NCI-H2196 treated with DMSO at 0.1 percent for 48 hours (cell line): ENCODE results near the gene CHST5.

Experiments
- DNase-seq: peaks from one replicate; lab custom pipeline; 2025; ENCODE audit not compliant: unreplicated experiment; lab: John Stamatoyannopoulos, UW

CHST5 gene

DNA sequence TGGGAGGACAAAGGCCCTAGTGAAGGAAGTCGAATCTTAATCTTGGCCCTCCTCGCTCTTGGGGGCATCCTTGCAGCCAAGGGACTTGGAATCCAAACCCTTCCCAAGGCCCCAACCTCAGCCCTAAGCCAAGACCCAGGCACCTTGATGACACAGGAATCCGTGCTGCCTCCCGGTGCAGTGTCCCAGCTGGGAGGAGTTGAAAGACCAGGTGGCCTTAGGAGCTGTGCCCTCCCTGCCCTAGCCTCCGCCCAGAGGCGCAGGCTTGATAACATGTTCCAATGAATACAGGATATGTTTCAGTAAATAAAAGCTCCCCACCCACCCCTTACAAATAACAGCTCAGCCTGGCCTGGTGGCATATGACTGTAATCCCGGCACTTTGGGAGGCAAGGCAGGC, at the start of gene CHST5:
Gene CHST5 (minus strand): TSS at position 208 of the 400 bp plus-strand sequence. CDS start 5,724 bp downstream, outside the sequence.
- DNase-seq = no peak

DNA sequence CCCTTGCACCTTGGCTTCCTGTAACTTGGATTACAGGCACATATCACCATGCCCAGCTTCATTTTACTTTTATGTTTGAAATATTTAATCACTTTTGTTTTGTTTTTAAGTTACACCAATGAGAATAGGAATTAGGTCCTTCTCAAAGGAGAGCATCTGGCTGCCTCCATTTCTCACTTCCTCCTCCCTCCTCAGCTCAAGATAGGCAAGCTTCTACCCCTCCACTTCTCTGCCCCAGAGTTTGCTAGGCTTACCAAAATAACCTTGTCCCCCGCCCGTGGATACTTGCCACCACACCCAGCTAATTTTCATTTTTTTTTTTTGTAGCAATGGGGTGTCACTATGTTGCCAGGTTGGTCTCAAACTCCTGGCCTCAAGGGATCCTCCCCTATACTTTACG, 48.2 kb upstream of the CHST5 start:
- no peak for DNase-seq

DNA sequence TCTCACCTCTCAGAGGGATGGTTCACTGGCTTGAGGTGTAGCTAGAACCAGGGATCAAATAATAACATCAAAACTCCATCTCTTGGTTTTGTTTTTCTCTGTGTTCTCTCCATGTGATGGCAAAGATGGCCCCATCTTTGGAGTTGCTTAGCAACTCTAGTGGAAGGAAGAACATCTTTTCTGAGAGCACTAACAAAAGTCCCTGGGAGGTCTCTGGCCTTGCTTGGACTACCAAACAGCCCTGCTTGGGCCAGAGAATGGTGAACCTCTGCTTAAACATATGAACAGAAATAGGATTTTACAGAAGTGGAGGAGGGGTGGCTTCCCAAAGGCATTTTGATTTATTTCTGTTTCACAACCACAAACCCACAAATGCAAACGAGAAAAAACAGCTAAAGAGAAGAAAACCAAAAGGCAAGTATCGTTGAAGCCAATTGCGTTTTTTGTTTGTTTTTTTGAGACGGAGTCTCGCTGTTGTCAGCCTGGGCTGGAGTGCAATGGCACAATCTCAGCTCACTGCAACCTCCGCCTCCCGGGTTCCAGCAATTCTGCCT, 43.5 kb upstream of the CHST5 start:
- DNase-seq = no peak

DNA sequence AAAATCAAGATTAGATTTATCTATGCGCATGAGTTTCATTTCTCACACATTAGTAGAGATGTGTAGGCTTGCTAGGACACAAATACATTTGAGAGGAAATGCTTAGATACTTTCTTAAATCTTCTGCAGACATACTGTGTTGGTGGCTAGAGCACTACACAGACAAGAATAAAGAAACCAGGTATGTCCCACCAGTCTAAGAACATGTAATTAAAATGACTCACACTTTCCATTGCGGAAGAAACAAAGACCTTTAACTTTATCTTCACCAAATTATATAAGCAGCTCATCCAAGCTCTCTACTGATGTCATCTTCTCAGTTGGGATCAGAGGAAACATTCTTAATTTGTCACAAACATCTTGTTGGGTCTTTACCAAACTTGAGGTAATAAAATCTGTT, 42.8 kb upstream of the CHST5 start:
- DNase-seq = no peak

DNA sequence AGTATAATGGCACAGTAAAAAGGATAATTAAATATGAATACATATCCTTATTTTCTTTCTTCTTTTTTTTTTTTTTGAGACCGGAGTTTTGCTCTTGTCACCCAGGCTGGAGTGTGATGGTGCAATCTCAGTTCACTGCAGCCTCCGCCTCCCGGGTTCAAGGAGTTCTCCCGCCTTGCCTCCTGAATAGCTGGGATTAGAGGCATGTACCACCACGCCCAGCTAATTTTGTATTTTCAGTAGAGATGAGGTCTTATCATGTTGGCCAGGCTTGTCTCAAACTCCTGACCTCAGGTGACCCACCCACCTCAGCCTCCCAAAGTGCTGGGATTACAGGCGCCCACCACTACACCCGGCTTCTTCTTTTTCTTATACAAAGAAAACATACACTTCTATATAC, 42.3 kb upstream of the CHST5 start:
- no peak for DNase-seq

DNA sequence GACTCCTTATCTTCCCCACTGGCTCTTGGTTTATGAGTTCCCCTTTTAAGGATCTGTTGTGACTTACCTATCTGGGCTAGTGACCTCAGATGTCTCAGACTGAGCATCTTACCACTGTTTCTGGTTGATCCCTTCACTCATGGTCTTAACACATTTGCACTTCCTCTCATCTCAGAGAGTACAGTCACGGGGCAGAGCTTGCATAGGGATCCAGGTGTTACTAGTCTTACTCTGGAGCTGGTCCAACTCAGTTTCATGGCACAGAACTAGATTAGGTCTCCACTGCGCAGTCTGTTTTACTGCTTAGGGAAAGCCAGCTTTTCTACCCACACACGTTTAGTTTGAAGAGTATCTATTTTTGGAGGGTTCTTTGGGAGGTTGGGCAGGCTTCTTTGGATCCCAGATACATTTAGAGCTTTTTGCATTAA, 40.5 kb upstream of the CHST5 start:
- DNase-seq = no peak

DNA sequence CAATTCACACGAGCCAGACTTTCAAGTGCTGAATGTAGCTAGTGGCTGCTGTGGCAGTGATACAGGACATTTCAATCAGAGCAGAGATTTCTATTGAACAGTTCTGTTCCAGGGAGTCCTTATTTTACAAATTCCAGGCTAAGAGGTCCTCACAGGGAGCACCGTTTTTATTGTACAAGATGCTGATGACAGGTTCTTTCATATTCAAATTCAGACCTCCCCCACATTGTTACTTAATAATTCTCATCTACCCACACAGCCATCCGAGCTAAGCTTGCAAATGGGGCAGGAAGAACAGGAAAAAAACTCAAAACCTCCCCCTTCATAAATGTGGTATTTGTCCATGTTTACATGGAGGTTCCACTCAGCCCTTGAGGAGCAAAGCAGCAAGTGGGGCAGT, 40.0 kb upstream of the CHST5 start:
- DNase-seq = no peak

DNA sequence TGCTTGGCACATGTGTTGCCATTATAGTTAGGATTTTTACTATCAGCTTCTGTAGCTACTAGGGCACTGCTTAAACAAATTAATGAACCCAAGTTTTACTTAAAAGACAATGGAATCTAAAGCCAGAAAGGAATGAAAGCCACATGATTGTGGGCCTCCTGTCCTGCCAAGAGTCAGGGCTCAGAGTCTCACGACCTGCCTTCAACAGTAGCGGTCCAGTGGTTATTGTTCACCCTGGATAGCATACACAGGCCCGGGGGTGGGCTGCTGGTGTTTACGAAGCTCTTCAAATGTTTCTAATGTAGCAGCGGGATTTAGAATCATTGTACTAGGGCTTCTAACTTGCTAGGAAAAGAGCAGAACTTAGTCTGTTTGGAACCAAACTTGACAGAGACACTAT, 38.0 kb upstream of the CHST5 start:
- DNase-seq = no peak

DNA sequence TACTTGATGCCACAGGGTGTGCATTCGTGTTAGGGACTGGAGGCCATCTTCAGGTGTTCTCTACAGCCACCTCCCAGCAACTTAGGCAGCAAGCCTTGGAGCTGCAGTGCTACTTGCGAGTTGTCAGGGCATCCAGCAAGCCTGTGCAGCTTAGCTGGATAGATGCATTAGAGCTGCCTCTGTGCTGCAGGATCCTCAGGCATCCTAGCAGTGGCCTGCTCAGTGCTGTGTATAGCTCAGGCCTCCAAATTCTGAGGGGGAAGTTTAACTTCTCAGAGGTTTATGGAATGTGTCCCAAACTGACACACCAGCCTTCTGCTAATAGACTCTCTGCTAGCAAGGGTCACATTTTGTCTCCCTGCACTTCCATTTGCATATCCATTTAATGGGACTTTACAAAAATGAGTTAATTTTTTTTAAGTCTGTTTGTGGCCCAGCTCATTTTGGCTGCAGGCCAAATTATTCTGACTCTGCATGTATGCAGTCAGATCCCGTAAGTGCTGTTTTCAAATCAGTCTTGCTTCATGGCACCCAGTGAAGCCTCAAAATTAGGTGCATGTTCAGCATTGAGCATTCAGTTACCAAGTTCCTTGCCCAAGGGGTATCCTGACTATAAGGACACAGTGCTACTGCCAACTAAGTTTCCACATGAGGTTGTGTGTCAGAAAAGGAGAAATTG, 37.1 kb upstream of the CHST5 start:
- no peak for DNase-seq

DNA sequence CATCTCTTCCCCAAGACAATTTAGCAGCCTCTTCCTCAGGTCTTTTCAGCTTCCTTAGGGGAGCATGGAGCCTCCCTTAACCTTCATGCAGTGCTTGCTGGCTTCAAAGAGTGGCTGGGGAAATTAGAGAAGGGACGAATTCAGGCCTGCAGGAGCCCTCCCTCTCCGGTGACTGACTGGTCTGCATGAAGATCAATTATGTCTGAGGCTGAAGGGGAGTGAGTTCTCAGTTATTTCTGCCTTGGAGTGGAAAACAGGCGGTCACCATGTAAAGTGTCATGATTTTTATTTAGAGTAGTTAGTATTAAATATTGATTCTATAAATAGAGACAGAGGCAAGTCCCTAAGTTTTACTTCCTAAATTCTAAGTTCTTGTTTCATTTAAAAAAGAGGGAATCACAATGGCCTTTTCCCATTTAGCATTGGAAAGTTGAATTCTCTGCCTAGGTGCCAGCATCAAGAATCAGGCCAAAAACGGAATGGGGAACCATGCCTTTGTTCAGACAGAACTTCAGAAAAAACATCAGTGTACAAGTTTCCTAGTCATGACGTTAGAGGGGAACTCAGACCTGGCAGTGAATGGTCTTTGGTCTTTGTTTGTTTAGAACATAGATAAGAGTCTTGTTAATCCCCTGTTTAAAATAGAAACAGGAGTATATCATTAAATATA, 34.6 kb upstream of the CHST5 start:
- no peak for DNase-seq

DNA sequence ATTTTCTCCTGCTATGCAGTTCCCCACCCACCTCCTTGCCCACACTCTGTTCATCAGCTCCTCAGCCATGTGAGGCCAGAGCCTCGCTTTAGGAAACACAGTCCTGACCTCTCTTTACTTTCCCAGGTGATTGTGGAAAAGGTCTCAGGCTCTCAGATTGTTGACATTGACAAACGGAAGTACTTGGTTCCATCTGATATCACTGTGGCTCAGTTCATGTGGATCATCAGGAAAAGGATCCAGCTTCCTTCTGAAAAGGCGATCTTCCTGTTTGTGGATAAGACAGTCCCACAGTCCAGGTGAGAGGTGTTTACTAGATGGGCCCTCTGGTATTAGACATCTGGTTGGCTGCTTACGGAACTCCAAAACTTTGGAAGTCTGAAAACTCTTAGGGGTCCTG, 32.0 kb upstream of the CHST5 start:
- DNase-seq = no peak

DNA sequence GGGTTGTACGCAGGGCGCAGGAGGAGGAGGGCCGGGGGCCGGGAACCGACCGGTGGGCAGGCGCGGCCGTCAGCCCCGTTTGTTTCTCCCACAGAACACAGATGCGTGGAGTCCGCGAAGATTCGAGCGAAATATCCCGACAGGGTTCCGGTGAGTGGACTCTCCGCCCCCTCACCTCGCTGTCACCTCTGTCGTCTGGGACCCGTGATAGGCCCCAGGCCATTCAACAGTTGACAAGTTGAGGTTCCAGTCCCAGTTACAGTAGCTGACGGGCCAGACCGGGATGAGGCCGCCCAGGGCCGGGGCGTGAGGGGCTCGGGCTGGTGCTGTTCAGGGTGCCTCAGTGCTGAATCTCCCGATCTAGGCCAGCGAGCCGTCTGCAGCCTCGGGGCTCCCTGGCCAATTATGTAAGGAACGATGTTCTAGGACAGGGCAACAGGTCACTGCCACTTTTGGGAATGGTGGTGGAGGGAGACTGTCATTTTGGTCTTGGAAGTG, 30.9 kb upstream of the CHST5 start:
- DNase-seq = no peak

DNA sequence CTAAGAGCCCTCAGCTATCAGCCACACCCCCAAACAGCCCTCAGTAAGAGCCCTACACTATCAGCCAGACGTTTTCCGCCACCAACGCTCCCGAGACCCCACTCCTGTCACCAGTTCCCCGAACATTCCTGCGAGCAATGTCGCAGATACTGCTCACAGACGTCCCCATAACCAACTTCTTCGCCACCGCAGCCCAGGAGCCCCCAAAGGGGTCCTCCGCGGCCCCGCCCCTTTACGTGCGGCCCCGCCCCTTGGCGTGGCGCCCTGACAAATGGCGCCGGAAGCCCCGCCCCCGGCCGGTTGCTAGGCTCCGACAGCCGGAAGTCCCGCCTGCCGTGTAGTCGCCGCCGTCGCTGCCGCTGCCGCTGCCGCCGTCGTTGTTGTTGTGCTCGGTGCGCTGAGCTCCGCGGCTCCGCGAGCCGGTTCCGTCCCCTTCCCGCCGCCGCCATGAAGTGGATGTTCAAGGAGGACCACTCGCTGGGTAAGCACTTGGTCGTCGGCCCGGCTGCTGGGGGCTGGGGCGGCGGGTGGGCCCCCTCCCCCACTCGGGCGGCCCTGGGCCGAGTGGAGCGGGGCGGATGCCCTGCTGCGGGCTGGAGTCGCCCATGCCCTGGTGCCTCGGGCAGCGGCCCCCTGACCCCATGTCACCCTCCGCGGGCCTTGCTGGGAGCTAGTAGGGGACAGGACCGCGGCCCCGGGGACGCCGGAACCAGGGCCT, 30.3 kb upstream of the CHST5 start, which contains the start of gene GABARAPL2:
Gene GABARAPL2 (plus strand): TSS at position 340 of the 718 bp plus-strand sequence. CDS start 108 bp downstream, at position 448.
- DNase-seq = peak; percentile 40

DNA sequence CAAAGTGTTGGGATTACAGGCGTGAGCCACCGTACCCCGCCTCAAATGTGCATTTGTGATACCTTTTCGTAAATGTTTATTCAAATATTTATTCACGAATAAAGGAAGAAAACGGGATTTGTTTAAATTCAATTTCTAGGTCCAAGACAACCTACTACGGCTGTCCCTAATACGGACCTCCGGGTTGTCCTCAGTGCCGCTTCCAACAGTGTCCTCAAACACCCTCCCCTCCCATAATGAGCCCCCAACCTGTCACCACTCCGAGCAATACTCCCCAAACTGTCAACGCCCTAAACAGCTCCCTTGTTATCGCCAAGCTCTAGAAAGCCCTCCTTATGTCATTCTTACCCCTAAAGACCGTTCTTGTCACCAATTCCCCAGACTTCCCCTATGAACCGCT, 29.7 kb upstream of the CHST5 start:
- DNase-seq = no peak

DNA sequence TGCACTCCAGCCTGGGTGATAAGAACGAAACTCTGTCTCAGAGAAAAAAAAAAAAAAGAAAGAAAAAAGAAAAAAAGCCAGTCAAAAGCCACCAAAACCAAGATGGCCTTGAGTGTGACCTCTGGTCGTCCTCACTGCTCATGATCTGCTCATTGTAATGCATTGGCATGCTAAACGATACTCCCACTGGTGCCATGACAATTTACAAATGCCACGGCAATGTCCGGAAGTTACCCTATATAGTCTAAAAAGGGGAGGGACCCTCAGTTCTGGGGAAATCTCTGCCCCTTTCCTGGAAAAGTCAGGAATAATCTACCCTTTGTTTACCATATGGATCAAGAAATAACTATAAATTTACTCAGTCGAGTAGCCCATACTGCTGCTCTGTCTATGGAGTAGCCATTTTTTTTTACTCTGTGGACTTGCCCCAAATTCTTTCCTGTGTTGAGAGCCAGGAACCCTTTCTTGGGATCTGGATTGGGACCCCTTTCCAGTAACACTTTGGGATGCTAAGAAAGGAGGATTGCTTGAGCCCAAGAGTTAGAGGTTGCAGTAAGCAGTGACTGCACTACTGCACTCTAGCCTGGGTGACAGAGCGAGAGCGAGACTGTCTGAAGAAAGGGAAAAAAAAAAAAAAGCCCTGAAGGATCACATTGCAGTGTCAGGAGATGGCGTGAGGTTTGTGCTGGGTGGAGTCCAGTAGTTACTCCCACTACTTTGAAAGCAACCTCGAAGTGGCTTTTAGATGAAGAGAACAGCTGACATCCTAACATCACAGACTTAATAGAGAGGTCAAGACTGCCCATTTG, 23.9 kb upstream of the CHST5 start:
- no peak for DNase-seq

DNA sequence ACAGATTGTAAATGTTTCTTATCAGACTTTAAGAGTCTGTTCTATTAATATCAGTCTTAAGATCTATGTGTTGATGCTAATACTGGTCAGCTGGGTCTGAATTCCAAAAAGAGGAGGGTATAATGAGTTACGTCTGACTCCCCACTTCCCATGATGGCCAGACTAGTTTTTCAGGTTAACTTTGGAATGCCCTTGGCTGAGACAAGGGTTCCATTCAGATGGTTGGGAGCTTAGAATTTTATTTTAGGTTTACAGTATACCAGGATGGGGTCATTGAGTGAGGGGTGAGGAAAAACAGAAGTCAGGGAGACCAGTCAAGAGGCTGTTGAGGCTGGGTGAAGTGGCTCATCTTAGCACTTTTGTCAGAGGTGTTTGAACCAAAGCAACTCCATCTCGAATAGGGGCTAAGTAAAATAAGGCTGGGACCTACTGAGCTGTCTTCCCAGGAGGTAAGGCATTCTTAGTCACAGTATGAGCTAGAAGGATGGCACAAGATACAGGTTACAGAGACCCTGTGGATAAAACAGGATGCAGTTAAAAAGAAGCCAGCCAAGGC, 23.0 kb upstream of the CHST5 start:
- DNase-seq = no peak

DNA sequence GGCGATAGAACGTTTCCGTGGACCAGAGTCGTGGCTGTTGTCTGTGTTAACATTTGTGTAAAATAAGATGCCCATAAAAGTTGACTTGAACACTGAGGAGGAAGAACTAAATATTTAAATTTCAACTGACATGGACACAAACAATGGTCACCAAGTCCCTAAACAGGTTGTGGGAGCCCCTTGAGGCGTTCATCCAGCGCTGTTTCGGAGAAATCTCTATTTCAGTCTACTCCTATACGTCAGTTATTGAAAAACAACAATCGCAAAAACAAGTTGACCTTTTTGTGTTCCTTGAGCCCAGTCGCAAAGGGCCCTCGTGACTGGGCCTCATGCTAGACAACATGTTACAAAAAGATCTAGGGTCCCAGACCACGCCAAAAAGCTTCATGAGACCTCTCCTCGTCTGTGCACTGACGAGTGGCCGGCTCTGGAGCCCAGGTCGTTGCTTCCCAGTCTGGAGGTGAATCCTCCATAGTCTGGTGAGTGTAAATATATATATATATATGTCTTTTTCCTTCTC, 20.6 kb upstream of the CHST5 start:
- DNase-seq = no peak

DNA sequence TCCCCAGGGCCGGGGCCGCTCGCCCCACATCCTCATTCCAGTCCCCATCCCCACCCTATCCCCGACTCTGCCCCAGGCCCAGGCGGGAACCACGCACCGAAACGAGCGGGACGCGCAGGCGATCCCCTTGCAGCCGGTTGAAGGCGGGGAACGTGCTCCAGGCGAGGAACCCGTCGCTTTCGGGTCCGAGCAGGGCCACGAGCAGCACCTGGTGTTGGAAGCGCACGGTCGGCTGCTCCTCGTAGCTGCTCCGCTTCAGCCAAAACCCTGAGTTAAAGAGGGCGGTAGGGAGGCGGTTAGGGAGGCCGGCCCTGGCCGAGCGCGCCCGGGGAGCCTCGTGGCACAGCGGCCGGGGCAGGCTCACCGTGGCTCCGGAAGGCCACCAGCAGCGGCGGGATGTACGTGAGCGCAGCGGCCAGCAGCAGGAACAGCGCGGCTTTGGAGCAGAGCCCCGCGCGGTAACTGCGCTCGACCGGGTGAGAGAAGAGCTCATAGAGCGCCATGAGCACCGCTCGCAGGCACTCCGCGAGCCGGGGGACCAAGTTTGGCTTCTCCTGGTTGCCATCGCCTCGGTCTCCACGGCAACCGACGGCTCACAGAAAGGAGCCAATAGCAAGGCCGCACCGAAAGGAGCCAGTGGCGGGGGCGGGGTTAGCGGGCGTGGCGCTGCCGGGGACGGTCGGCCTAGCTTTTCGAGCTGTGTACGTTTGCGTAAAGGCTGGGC, 20.0 kb upstream of the CHST5 start, which contains the start of gene TMEM231:
Gene TMEM231 (minus strand): TSS at position 546 of the 724 bp plus-strand sequence. CDS start 43 bp downstream, at position 503.
- peak; percentile 60 for DNase-seq

DNA sequence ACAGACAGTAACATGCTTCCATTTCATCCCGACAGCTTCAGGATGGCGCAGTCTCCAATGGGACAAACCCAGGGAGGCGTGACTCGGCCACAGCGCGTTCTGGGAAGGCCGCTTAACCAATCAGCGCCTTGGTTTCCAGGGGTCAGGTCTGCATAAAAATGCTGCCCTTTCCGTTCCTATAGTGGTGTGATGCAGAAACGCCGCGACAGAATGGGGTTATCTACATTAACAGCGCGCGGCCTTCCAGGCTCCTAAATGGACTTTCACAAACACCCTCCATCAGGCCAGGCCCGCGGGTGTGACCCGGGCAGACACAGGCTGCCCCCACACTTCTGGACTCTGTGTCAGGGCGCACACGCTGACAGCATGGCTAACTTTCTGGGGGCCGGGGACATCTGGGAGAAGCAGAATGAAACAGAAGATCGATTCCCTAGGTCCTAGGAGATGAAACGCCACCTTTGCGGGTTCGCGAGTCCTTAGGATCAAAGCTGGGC, 19.4 kb upstream of the CHST5 start:
- DNase-seq = peak; percentile 42
